ENCODE measurements around the gene SLC5A10.

Gene SLC5A10

GRCh38 chr17:18999394-18999793, 47.4 kb downstream of the SLC5A10 start:
- Histone ChIP-seq H3K4me3 (ENCODE audit: low read depth in 1 of 2, low read length in 2 of 2) (no peak overlapping the region), H3K79me2 (ENCODE audit: insufficient read depth, low read length) (no peaks in the 10 kb centered on the region), H4K20me1 (ENCODE audit: insufficient read depth, low read length) (0 out of 2 replicates have a peak, but pooled peaks cover 10% of the 10 kb centered on the region), H3K36me3 (ENCODE audit: insufficient read depth, low read length) (no peaks in the 10 kb centered on the region), H3K4me1 (ENCODE audit: insufficient read depth, low read length) (no peaks in the 10 kb centered on the region), H2AFZ (ENCODE audit: low read depth, low read length) (no peak overlapping the region), H3K4me2 (ENCODE audit: insufficient read depth, low read length) (no peak overlapping the region), H3K27ac (ENCODE audit: low read length) (no peak overlapping the region), H3K27me3 (ENCODE audit: insufficient read depth, low read length, poor library complexity) (no peaks in the 10 kb centered on the region), H3K9me3 (ENCODE audit: insufficient read depth, low read length, severe bottlenecking) (peaks cover 3% of the 10 kb centered on the region), H3K9ac (ENCODE audit: low read depth, low read length) (no peak overlapping the region)
- no peak for DNase-seq
- no peak for ATAC-seq (ENCODE audit: insufficient read depth, low read depth)
- TF ChIP-seq EZH2 (IDR thresholded peaks at IDR 0.05; ENCODE audit: borderline replicate concordance, low read depth, low read length, severe bottlenecking): no peak
- TF ChIP-seq CTCF (IDR thresholded peaks at IDR 0.05; ENCODE audit: borderline replicate concordance, extremely low read depth, low read length, poor library complexity, severe bottlenecking): no peak

GRCh38 chr17:18999911-19000310, 47.9 kb downstream of the SLC5A10 start:
- no peak for TF ChIP-seq EZH2 (IDR thresholded peaks at IDR 0.05; ENCODE audit: borderline replicate concordance, low read depth, low read length, severe bottlenecking)
- TF ChIP-seq CTCF (IDR thresholded peaks at IDR 0.05; ENCODE audit: borderline replicate concordance, extremely low read depth, low read length, poor library complexity, severe bottlenecking): no peak
- H3K27me3 ChIP-seq (ENCODE audit: insufficient read depth, low read length, poor library complexity): no peaks in the 10 kb centered on the region
- no peak overlapping the region for H3K9ac ChIP-seq (ENCODE audit: low read depth, low read length)
- no peaks in the 10 kb centered on the region for H3K36me3 ChIP-seq (ENCODE audit: insufficient read depth, low read length)
- DNase-seq (no peak), ATAC-seq (ENCODE audit: insufficient read depth, low read depth) (no peak)
- H2AFZ ChIP-seq (ENCODE audit: low read depth, low read length): no peak overlapping the region
- peaks cover 3% of the 10 kb centered on the region for H3K9me3 ChIP-seq (ENCODE audit: insufficient read depth, low read length, severe bottlenecking)
- no peak overlapping the region for H3K4me3 ChIP-seq (ENCODE audit: low read depth in 1 of 2, low read length in 2 of 2)
- no peak overlapping the region for H3K27ac ChIP-seq (ENCODE audit: low read length)
- no peak overlapping the region for H3K4me2 ChIP-seq (ENCODE audit: insufficient read depth, low read length)
- 0 out of 2 replicates have a peak, but pooled peaks cover 10% of the 10 kb centered on the region for H4K20me1 ChIP-seq (ENCODE audit: insufficient read depth, low read length)
- H3K4me1 ChIP-seq (ENCODE audit: insufficient read depth, low read length): no peaks in the 10 kb centered on the region
- H3K79me2 ChIP-seq (ENCODE audit: insufficient read depth, low read length): no peaks in the 10 kb centered on the region

- Histone ChIP-seq H3K36me3 (ENCODE audit: insufficient read depth, low read length) (no peaks in the 10 kb centered on the region), H2AFZ (ENCODE audit: low read depth, low read length) (no peak overlapping the region), H3K4me3 (ENCODE audit: low read depth in 1 of 2, low read length in 2 of 2) (no peak overlapping the region), H3K9me3 (ENCODE audit: insufficient read depth, low read length, severe bottlenecking) (no peaks in the 10 kb centered on the region), H3K27ac (ENCODE audit: low read length) (no peak overlapping the region), H3K27me3 (ENCODE audit: insufficient read depth, low read length, poor library complexity) (no peaks in the 10 kb centered on the region), H3K79me2 (ENCODE audit: insufficient read depth, low read length) (no peaks in the 10 kb centered on the region), H4K20me1 (ENCODE audit: insufficient read depth, low read length) (0 out of 2 replicates have a peak, but pooled peaks cover 10% of the 10 kb centered on the region), H3K4me1 (ENCODE audit: insufficient read depth, low read length) (no peaks in the 10 kb centered on the region), H3K9ac (ENCODE audit: low read depth, low read length) (no peak overlapping the region), H3K4me2 (ENCODE audit: insufficient read depth, low read length) (no peak overlapping the region)
- TF ChIP-seq CTCF (IDR thresholded peaks at IDR 0.05; ENCODE audit: borderline replicate concordance, extremely low read depth, low read length, poor library complexity, severe bottlenecking) (no peak), EZH2 (IDR thresholded peaks at IDR 0.05; ENCODE audit: borderline replicate concordance, low read depth, low read length, severe bottlenecking) (no peak)
- no peak for DNase-seq
- ATAC-seq (ENCODE audit: insufficient read depth, low read depth): no peak
Measured at GRCh38 chr17:19000531-19001325, 48.8 kb downstream of the SLC5A10 start.

Measured in DND-41 (cell line).